GM21526 (cell line): Measurements from ENCODE around the gene CABS1.

Source experiments
- ATAC-seq: cut with Tn5 transposase; IDR thresholded peaks from one replicate; pipeline ENCODE4 v1.9.1; 2021; ENCODE audit warnings: moderate library complexity; ENCODE audit not compliant: unreplicated experiment, low FRiP score

Gene CABS1

DNA sequence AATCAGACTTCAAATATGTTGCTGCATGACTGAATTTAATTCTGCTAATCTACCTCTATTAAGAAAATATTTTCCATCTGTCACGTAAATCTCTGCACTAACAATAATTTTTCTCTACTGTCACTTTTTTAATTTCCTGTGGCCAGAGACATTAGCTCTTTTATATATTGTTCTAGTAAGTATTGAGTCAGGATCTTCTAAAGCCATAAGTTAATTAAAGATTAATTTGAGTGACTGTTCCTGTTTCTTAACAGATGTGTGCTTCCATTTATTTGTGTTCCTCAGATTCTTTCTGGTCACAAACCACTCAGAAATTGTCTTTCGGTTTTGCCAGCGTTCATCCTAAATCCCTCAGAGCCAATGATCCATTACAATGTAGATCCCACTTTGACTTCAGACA is 45.8 kb downstream of the CABS1 start:
- ATAC-seq: no peak

DNA sequence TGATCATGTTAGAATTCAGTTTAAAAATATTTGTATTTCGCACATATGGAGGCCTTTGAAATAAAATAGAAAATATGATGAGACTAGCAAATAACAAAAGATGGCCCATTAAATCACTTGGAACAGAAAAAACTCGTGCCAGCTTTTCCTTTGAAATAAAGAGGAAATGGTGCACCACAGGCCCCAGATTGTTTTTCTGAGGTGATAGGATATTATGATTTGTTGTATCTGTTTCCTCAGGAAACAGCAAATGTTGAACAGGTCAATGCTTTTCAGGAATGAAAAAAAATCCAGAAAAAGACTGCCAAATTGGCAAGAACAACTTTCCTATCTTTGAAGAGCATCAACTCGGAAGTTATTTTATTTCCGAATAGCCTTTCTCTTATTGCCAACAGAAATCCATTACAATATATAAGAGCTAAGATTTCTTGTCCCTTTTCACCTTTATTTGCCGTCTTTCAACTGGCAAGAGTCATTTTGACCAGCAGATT is 48.0 kb downstream of the CABS1 start, which contains the start of gene SMR3B:
Gene SMR3B (plus strand): TSS at position 441 of the 491 bp plus-strand sequence. CDS start 1,380 bp downstream, outside the sequence.
- ATAC-seq: no peak
